Urinary bladder (tissue), 4 donors: ENCODE measurements around the gene FBLN7. TPM values are rescaled to one million over a fixed set of nuclear protein-coding genes. Genes with fewer than 3 reads are reported as not detected.
A peak's percentile ranks its signal among the peaks of the same experiment; 100 is the strongest.
"Not testable (repeated sequence)": the region's sequence is repeated elsewhere in the genome, so short reads cannot be mapped to it uniquely, and the experiment has no call there.

Experiments
- DNase-seq: peaks from one replicate; pipeline ENCODE4 v3.0.0-alpha.2; 2015; ENCODE audit errors: extremely low spot score
- H3K27ac ChIP-seq: one replicate; pipeline ENCODE4 v1.5.1; 2013; ENCODE audit warnings: low read depth, mild to moderate bottlenecking, moderate library complexity
- H3K36me3 ChIP-seq: one replicate; pipeline ENCODE4 v1.6.1; 2013; ENCODE audit warnings: mild to moderate bottlenecking, moderate library complexity; ENCODE audit not compliant: insufficient read depth
- H3K4me1 ChIP-seq: one replicate; pipeline ENCODE4 v1.6.1; 2013; ENCODE audit warnings: mild to moderate bottlenecking, moderate library complexity; ENCODE audit not compliant: insufficient read depth
- H3K4me3 ChIP-seq: one replicate; pipeline ENCODE4 v1.5.1; 2013; ENCODE audit warnings: low read depth, low read length
- WGBS: extraction: QIAGEN DNeasy Blood & Tissue Kit; methylation state at CpG from one replicate; pipeline ENCODE4 v1.1.7; 2013; 5-methylcytosine and 5-hydroxymethylcytosine counted together
- polyA plus RNA-seq: library from polyadenylated mRNA; stranded (reverse); fragments of 200-250 nt; gene quantifications from one replicate; pipeline ENCODE4 v1.2.3, GENCODE V29; 2013
- total RNA-seq: library from RNA; depleted of rRNA; stranded (reverse); fragments of >200 nt; gene quantifications from one replicate; pipeline ENCODE4 v1.2.3, GENCODE V29; 2014
- donor health status: healthy with polysubstance abuse.
- donor health status: healthy.

The FBLN7 gene, protein sequence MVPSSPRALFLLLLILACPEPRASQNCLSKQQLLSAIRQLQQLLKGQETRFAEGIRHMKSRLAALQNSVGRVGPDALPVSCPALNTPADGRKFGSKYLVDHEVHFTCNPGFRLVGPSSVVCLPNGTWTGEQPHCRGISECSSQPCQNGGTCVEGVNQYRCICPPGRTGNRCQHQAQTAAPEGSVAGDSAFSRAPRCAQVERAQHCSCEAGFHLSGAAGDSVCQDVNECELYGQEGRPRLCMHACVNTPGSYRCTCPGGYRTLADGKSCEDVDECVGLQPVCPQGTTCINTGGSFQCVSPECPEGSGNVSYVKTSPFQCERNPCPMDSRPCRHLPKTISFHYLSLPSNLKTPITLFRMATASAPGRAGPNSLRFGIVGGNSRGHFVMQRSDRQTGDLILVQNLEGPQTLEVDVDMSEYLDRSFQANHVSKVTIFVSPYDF
- total RNA-seq, result 4.4 TPM
- 5.0 TPM for polyA plus RNA-seq

DNA sequence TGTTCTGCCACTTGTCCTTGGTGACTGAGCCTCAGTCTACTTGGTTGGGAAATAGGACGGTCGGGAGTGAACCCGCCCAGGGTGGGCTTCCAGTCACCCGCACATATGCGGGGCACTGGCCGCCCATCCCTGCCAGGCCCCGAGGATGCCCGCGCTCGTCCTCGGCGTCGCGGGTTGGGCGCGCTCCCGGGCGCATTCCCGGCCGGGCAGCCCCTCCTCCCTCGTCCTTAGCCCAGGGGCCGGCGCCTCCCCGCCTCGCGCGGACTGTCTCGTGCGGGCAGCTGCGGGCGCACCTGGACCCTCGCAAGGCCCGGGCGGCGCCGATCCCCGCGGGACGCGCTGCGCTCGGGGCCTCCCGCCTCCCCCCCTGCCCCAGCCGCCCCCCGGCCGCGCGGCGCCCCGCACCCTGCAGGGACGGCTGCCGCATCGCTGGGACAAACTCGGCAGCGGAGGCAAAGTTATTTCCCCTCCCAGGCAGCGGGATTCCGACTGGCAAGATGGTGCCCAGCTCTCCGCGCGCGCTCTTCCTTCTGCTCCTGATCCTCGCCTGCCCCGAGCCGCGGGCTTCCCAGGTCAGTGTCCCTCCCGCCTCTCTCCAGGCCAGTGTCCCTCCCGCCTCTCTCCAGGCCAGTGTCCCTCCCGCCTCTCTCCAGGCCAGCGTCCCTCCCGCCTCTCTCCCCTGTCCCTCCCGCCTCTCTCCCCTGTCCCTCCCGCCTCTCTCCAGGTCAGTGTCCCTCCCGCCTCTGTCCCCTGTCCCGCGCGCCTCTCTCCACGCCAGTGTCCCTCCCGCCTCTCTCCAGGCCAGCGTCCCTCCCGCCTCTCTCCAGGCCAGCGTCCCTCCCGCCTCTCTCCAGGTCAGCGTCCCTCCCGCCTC, at the start of gene FBLN7:
Gene FBLN7 (plus strand): TSS at position 227 of the 874 bp plus-strand sequence. CDS start 271 bp downstream, at position 498.
- Histone ChIP-seq H3K27ac (no peak within 1 kb of the TSS), H3K36me3 (no peaks in the 10 kb centered on the region), H3K4me1 (no peaks in the 10 kb centered on the region), H3K4me3 (peak within 1 kb of the TSS; percentile 76)
- under 1% methylated on average over 83 of the region's 84 CpGs for whole genome bisulfite sequencing
- DNase-seq, result no peak

DNA sequence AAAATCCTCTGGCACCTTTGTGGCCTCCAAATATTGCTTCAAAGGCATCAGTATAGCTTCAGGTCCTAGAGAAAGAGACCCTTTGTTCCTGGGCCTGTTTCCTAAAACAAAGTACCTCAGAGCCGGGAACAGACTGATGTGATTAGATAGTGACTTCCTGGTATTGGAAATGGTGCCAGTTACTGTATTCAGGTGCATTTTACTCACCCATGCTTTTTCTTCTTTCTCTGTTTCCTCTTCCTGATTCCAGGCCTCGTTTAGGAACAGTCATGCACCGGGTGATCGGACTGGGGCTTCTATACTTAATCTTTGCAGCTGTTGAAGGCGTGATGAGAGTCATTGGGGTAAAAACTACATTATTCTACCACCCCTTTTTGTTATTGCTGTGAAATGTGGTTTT, 48.8 kb upstream of the FBLN7 start:
- 93% methylated on average over 5 of the region's 5 CpGs for WGBS
- Histone ChIP-seq H3K4me1 (no peaks in the 10 kb centered on the region), H3K4me3 (no peak overlapping the region), H3K27ac (no peak overlapping the region), H3K36me3 (peaks cover 11% of the 10 kb centered on the region)
- DNase-seq, result no peak

DNA sequence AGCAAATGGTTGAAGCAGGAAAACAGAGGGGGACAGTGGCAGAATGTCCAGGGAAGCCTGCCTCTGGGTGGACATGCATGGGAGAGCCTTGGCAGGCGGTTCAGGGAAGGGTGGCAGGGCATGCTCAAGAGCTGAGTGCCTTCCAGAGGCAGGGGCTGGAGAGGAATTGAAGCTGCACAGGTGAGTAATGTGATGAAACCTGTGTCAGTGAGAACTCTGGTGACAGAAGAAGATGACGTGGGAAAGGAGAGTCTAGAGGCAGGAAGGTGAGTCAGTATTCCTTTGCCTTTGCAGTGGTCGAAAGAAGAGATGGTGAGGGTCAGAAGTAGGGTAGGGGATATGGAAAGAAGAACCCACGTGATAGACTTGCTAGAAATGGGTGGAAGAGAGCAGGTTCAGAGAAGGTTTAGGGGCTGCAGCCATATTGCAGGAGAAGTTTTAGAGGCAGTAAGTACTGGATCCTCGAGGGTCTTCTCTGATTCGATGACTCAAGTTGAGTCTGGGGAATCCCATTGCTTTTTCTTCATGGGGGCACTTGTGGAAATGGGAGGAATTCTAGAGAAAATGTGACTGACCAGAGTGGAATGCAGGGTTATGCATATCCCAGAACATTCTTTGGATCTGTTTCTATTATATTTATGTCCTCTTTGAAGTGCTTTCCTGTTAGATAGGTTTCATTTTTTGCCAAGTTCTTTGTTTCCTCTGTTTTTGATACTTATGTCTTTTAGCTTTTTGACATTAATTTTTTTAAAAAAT, 45.7 kb upstream of the FBLN7 start:
- Histone ChIP-seq H3K27ac (no peak overlapping the region), H3K4me1 (no peaks in the 10 kb centered on the region), H3K4me3 (no peak overlapping the region), H3K36me3 (peaks cover 4% of the 10 kb centered on the region)
- 94% methylated on average over 6 of the region's 6 CpGs for WGBS
- no peak for DNase-seq

DNA sequence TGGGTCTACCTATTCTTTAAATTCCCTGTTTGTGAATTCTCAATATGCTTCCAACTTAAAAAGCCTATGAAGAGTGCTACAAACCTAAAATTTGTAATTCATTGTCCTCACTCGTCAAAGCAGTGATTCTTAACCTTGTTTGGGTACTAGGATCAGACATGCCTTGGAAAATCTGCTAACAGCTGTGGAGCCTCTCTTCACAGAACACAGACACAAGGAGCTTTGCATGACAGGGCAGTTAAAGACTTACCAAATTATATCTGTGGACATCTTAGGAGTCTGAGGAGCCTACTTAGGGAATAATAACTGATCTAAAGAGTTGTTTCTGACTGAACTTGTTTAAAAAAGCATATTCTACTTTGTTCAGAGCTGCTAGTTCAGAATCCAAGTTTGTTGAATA, 45.0 kb upstream of the FBLN7 start:
- Histone ChIP-seq H3K36me3 (peaks cover 2% of the 10 kb centered on the region), H3K27ac (no peak overlapping the region), H3K4me3 (no peak overlapping the region), H3K4me1 (no peaks in the 10 kb centered on the region)
- 53% methylated on average over 1 of the region's 1 CpG for WGBS
- no peak for DNase-seq

DNA sequence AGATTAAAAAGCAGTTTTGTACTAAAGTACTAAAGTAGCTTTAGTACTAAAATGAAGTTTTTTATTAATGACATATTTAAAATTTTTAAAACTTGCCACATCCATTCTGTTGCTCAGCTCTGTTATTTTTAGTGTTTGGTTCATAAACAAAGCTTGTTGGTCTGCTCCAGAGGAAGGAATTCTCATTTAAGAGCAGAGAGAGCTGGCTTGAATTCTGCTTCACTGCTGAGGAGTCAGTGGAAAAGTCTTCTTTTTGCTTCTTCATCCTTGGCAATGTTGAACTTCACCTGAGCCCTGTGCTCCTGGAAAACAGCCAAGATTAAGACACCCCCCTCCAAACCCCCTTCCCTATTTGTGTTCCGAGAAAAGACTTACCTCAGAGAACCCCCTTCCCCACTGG, 42.5 kb upstream of the FBLN7 start:
- peaks cover 7% of the 10 kb centered on the region for H3K36me3 ChIP-seq
- 80% methylated on average over 1 of the region's 1 CpG for WGBS

DNA sequence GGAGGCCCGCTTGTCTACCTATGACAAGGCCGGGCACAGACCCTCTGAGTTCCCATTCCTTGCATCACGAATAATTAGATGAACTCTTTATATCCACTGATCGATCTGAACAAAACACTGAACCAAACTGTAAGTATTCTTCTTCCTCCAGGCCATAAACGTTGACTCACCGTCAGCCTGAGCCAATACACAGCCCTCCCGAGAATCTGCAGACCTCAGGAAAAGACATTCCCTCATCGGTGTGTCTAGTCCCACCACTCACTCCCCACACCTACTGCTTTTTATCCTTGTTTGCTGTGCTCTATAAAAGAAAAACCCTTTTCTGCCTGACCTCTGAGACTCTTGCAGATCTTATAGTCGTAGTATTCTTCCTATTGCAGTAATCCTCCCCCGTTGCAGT, 42.1 kb upstream of the FBLN7 start:
- H3K36me3 ChIP-seq, result peaks cover 7% of the 10 kb centered on the region
- no peak overlapping the region for H3K27ac ChIP-seq
- H3K4me1 ChIP-seq, result no peaks in the 10 kb centered on the region
- WGBS, result 67% methylated on average over 10 of the region's 10 CpGs
- no peak overlapping the region for H3K4me3 ChIP-seq
- DNase-seq, result no peak

More for the DNA sequence above, 42.5 kb upstream of the FBLN7 start:
- Histone ChIP-seq H3K4me3 (no peak overlapping the region), H3K27ac (no peak overlapping the region), H3K4me1 (no peaks in the 10 kb centered on the region)
- no peak for DNase-seq

DNA sequence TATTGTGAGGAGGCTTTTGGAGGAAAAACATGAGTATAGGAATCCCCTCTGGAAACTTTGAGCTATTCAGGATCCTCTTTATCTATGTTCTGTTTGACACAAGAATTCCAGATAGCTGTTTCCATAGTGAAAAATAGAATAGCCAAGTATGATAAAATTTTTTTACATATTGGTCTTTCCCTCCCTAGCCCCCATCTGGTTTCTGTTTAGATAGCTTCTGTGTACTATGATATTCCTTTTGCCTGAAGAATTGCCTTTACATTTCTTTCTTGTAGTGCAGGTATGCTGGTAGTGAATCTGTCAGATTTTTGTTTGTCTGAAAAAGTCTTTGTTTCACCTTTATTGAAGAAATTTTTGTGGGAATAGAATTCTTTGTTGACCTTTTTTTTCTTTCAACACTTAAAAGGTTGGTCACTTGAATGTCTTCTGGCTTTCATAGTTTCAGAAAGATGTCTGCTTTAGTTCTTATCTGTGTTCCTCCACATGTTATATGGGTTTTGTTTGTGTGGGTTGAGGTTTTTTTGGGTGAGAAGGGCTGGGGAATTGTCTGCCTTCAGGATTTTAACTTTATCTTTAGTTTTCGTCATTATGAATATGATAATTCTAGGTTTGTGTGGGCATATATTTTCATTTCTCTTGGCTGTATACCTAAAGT, 29.9 kb upstream of the FBLN7 start:
- H3K27ac ChIP-seq, result no peak overlapping the region
- peaks cover 4% of the 10 kb centered on the region for H3K36me3 ChIP-seq
- DNase-seq, result no peak
- H3K4me1 ChIP-seq, result no peaks in the 10 kb centered on the region
- 88% methylated on average over 1 of the region's 1 CpG for WGBS
- H3K4me3 ChIP-seq, result no peak overlapping the region

DNA sequence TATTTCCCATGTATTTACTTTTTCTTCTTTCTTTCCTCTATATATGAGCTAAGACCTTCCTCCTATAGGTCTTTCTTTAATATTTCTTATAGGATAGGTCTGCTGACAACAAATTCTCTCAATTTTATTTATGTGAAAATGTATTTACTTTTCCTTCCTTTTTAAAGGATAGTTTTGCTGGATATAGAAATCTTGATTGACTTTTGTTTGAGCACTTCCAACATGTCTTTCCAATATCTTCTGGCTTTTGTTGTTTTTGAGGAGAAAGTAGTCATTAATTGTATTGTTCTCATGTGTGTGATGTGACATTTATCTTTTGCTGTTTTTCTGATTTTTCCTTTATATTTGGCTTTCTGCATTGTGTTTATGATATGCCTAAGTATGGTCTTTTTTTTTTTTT, 28.9 kb upstream of the FBLN7 start:
- Histone ChIP-seq H3K4me3 (no peak overlapping the region), H3K27ac (no peak overlapping the region)

DNA sequence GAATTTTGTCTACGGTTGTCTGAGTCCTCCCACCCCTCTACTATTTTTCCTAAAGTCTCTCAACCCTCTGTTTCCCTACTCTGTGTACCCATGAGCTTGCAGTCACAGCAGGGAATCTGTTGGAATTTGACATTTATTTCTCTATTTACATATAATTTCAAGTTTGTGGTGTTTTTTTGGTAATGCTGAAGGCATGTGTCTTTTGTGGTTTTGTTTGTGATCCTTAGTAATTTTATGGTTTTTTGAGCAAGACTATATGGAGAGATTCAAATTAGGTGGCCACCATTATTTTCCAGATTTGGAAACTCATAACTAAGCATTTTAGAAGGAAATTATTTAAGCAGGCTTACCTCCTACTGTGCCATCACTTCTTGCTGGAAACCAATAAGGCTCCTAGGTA, 27.2 kb upstream of the FBLN7 start:
- Histone ChIP-seq H3K4me3 (no peak overlapping the region), H3K27ac (no peak overlapping the region), H3K4me1 (no peaks in the 10 kb centered on the region), H3K36me3 (peaks cover 4% of the 10 kb centered on the region)
- no peak for DNase-seq
- 96% methylated on average over 1 of the region's 1 CpG for WGBS

More for the DNA sequence above, 28.9 kb upstream of the FBLN7 start:
- Histone ChIP-seq H3K36me3 (peaks cover 4% of the 10 kb centered on the region), H3K4me1 (no peaks in the 10 kb centered on the region)
- no peak for DNase-seq

DNA sequence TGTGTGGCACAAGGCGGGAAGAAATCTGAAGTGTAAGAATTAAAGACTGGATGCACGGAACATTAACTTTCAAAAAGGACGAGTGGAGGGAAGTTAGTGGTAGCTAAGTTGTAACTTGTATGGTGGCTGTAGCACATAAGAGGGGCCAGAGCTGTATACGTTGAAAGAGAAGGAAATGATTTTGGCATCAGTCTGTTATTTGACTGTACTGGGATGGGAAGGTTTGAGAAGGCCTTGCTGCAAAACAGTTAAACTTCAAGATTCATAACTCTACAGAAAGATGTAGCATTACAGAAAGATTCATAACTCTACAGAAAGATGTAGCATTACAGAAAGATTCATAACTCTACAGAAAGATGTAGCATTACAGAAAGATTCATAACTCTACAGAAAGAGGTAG, 24.8 kb upstream of the FBLN7 start:
- DNase-seq, H3K4me3 ChIP-seq, H3K4me1 ChIP-seq, H3K36me3 ChIP-seq, H3K27ac ChIP-seq: not testable (repeated sequence)
- 94% methylated on average over 4 of the region's 4 CpGs for WGBS

DNA sequence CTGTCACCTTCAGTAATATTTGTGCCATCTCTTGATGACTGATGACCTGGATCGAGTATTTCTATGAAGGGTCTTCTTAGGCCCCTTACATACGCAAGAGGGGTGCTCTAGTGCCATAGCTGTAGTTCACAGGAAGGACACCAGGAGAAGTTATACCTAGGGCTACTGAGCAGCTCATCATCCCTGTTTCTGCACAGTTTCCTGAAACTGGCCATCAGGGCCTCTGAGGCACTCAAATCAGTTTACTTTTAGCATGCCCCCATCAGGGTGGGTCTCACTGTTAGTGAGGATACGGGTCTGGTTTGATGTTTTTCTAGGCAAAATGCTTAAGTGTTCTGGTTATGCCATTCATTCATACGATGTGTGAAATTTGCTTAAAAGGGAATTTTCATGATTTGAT, 20.0 kb upstream of the FBLN7 start:
- no peaks in the 10 kb centered on the region for H3K4me1 ChIP-seq
- DNase-seq, result no peak
- H3K27ac ChIP-seq, result no peak overlapping the region
- WGBS, result 90% methylated on average over 4 of the region's 4 CpGs
- H3K4me3 ChIP-seq, result no peak overlapping the region
- H3K36me3 ChIP-seq, result no peaks in the 10 kb centered on the region

DNA sequence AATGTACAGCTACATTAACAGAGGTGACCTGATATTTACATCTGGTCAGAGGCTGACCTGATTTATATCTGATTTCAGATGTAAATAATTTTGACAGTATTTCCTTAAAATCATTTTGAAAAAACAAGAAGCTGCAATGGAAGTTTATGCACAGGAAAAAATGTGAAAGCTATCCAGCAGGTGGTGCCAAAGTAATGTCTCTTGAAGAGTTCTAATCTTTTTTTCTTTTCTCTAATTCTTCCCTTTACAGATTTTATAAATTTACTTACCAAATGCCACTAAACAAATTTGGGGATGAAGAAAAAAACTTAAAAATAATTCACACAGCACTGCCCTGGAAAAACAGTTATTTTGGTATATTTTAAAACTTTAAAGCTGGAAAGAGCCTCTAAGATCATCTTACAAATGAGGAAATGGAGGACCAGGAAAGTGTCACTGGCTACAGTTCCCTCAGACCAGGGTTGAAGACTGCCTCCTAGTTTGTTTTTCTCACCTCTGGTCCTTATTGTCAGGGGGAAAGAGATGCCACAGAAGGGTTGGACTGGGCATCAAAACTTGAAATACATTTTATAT, 16.4 kb upstream of the FBLN7 start:
- H3K4me3 ChIP-seq, result no peak overlapping the region
- DNase-seq, result peak; percentile 23
- no peak overlapping the region for H3K27ac ChIP-seq
- H3K4me1 ChIP-seq, result no peaks in the 10 kb centered on the region
- no peaks in the 10 kb centered on the region for H3K36me3 ChIP-seq

DNA sequence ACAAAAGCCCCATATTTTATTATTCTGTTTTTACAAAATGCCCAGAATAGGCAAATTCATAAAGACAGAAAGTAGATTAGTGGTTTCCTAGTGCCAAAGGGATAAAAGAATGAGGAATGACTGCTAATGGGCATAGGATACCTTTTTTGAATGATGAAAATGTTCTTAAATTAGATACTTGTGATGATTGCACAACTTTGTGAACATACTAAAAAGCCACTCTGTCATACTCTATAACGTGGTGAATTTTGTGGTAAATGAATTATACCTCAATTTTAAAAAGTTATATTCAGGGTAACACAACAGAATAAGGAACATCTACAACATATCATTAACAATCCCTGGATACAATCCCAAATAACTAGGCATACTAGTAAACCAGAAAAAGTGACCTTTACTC, 9.1 kb upstream of the FBLN7 start:
- 77% methylated on average over 1 of the region's 1 CpG for WGBS
- no peak for DNase-seq
- H3K27ac ChIP-seq, result no peak overlapping the region
- no peak overlapping the region for H3K4me3 ChIP-seq
- H3K36me3 ChIP-seq, result no peaks in the 10 kb centered on the region
- H3K4me1 ChIP-seq, result no peaks in the 10 kb centered on the region
